H1 (cell line): Measurements from ENCODE around the gene SLC17A8. TPM values are rescaled to one million over a fixed set of nuclear protein-coding genes. Genes with fewer than 3 reads are reported as not detected.

ENCODE experiments used
- polyA plus RNA-seq, 7 experiments: library from polyadenylated mRNA; depleted of rRNA in 3 of 7; stranded (reverse) in 5 of 7; unstranded in 2 of 7; fragments of >200 nt in 5 of 7; fragments of 200-250 nt in 2 of 7; gene quantifications; 1 replicate in 5 of 7; 2 replicates in 1 of 7; 4 replicates in 1 of 7; pipeline versions ENCODE4 v1.2.1 to v1.2.3, GENCODE V29; 2011 to 2013; ENCODE audit warnings: missing spikeins in 2 of 7, mixed read lengths in 2 of 7
- total RNA-seq: library from RNA; stranded (reverse); fragmentation: NEBNext Ultra II Directional; extraction: Animal tissue kit (Norgen Biotek cat#: 25700); gene quantifications from 2 replicates; pipeline ENCODE4 v1.2.1, GENCODE V29; 2021
- TF ChIP-seq, protein P1 (sequence below): fragments of 300-600 bp; sonication (generic); IDR thresholded peaks from 2 replicates; pipeline ENCODE4 v1.7.1; 2012; ENCODE audit warnings: low read length, moderate library complexity, mild to moderate bottlenecking, inconsistent platforms; ENCODE audit not compliant: insufficient replicate concordance

The SLC17A8 gene
- total and polyA plus RNA-seq, 2 of the 8 experiments (the other 6 are each of a cell fraction or from before 2014, with no cell fraction given), result 0.14 to 0.30 TPM

GRCh38 chr12:100368066-100368465, 11.2 kb downstream of the SLC17A8 start (continued):
- TF ChIP-seq, protein P1, sequence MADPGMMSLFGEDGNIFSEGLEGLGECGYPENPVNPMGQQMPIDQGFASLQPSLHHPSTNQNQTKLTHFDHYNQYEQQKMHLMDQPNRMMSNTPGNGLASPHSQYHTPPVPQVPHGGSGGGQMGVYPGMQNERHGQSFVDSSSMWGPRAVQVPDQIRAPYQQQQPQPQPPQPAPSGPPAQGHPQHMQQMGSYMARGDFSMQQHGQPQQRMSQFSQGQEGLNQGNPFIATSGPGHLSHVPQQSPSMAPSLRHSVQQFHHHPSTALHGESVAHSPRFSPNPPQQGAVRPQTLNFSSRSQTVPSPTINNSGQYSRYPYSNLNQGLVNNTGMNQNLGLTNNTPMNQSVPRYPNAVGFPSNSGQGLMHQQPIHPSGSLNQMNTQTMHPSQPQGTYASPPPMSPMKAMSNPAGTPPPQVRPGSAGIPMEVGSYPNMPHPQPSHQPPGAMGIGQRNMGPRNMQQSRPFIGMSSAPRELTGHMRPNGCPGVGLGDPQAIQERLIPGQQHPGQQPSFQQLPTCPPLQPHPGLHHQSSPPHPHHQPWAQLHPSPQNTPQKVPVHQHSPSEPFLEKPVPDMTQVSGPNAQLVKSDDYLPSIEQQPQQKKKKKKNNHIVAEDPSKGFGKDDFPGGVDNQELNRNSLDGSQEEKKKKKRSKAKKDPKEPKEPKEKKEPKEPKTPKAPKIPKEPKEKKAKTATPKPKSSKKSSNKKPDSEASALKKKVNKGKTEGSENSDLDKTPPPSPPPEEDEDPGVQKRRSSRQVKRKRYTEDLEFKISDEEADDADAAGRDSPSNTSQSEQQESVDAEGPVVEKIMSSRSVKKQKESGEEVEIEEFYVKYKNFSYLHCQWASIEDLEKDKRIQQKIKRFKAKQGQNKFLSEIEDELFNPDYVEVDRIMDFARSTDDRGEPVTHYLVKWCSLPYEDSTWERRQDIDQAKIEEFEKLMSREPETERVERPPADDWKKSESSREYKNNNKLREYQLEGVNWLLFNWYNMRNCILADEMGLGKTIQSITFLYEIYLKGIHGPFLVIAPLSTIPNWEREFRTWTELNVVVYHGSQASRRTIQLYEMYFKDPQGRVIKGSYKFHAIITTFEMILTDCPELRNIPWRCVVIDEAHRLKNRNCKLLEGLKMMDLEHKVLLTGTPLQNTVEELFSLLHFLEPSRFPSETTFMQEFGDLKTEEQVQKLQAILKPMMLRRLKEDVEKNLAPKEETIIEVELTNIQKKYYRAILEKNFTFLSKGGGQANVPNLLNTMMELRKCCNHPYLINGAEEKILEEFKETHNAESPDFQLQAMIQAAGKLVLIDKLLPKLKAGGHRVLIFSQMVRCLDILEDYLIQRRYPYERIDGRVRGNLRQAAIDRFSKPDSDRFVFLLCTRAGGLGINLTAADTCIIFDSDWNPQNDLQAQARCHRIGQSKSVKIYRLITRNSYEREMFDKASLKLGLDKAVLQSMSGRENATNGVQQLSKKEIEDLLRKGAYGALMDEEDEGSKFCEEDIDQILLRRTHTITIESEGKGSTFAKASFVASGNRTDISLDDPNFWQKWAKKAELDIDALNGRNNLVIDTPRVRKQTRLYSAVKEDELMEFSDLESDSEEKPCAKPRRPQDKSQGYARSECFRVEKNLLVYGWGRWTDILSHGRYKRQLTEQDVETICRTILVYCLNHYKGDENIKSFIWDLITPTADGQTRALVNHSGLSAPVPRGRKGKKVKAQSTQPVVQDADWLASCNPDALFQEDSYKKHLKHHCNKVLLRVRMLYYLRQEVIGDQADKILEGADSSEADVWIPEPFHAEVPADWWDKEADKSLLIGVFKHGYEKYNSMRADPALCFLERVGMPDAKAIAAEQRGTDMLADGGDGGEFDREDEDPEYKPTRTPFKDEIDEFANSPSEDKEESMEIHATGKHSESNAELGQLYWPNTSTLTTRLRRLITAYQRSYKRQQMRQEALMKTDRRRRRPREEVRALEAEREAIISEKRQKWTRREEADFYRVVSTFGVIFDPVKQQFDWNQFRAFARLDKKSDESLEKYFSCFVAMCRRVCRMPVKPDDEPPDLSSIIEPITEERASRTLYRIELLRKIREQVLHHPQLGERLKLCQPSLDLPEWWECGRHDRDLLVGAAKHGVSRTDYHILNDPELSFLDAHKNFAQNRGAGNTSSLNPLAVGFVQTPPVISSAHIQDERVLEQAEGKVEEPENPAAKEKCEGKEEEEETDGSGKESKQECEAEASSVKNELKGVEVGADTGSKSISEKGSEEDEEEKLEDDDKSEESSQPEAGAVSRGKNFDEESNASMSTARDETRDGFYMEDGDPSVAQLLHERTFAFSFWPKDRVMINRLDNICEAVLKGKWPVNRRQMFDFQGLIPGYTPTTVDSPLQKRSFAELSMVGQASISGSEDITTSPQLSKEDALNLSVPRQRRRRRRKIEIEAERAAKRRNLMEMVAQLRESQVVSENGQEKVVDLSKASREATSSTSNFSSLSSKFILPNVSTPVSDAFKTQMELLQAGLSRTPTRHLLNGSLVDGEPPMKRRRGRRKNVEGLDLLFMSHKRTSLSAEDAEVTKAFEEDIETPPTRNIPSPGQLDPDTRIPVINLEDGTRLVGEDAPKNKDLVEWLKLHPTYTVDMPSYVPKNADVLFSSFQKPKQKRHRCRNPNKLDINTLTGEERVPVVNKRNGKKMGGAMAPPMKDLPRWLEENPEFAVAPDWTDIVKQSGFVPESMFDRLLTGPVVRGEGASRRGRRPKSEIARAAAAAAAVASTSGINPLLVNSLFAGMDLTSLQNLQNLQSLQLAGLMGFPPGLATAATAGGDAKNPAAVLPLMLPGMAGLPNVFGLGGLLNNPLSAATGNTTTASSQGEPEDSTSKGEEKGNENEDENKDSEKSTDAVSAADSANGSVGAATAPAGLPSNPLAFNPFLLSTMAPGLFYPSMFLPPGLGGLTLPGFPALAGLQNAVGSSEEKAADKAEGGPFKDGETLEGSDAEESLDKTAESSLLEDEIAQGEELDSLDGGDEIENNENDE, result no peak
- TF ChIP-seq, all 59 proteins: peak for 0
